ENCODE measurements around the gene GBGT1. TPM values are rescaled to one million over a fixed set of nuclear protein-coding genes. Genes with fewer than 3 reads are reported as not detected.
A peak's percentile ranks its signal among the peaks of the same experiment; 100 is the strongest.
"Not testable (repeated sequence)": the region's sequence is repeated elsewhere in the genome, so short reads cannot be mapped to it uniquely, and the experiment has no call there.

GBGT1 gene
- total and polyA plus RNA-seq, 10 donors: 9.2 to 52.8 (median 30.7) TPM

DNA sequence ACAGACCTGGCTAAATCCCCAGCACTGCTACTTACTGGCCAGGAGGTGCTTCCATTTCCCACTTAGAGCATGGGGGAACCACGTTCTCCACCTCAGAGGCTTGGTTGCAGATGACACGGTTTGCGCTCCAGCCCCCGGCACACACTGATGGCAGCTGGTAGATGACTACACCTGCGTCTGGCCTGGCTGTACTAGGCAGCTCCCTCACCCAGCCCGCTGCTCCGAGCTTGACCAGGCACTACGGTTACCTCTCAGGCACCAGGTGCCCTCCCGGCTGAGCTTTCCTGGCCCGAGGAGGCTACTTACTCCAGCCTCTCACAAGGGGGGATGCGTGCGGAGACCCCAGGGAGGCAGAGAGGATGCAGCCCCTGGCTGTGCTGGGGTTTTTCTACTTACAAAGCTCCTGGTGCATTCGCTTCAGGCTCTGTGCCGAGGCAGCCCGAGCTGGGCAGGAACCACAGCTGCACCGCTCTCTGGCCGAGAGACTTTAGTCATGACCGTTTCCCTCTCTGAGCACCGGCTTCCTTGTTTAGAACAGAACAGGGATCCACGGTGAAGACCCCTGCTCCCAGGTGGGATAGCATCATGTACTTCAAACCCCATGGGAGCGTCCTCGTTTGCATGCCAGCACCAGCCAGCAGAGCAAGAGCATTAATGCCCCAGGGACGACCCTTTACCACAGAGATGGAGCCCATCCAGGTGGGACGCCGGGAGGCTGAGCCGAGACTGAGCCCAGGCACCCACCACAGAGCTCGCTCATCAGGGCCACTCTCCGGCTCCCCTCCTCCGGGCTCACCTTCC lies 7.6 kb upstream of the GBGT1 start:
- intact Hi-C loops (cut with DNase I; ENCODE audit: low total_unique reads): no loop called here
- H3K4me1 ChIP-seq: peaks cover 0 to 18% (median 3%) of the 10 kb centered on the region in 6 donors
- H3K27ac ChIP-seq: no peak overlapping the region
- DNase-seq: peak; percentile 77
- 67 to 74% (median 69%) methylated on average over 19 to 29 of the region's 29 CpGs for WGBS, 5 donors
- no peak for TF ChIP-seq POLR2A (IDR thresholded peaks at IDR 0.05)
- TF ChIP-seq POLR2AphosphoS5 (IDR thresholded peaks at IDR 0.05): peak in 1 of 3 donors; percentile 16
- no peaks in the 10 kb centered on the region for H3K36me3 ChIP-seq
- H3K27me3 ChIP-seq (replicated peaks in 1 of 7): peaks cover 0 to 16% (median 7%) of the 10 kb centered on the region in 7 donors
- H3K9me3 ChIP-seq: no peaks in the 10 kb centered on the region
- H3K4me3 ChIP-seq: peak overlapping the region in 1 of 8 donors; percentile 2

DNA sequence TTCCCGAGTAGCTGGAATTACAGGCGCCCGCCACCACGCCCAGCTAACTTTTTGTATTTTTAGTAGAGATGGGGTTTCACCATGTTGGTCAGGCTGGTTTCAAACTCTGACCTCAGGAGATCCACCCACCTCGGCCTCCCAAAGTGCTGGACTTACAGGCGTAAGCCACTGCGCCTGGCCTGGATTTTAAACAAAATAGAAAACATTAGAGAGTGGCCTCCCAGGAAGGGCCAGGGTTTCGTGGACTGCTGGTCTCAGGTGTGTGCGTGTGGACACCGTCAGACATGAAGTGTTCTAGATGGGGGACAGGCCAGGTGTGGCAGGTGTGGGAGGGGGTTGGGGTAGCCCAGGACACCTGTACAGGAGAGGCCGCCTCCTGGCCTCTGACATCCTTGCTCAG lies 7.0 kb upstream of the GBGT1 start:
- peaks cover 0 to 18% (median 3%) of the 10 kb centered on the region in 6 donors for H3K4me1 ChIP-seq
- H3K27me3 ChIP-seq (replicated peaks in 1 of 7): peaks cover 0 to 16% (median 7%) of the 10 kb centered on the region in 7 donors
- H3K27ac ChIP-seq: no peak overlapping the region
- TF ChIP-seq POLR2AphosphoS5 (IDR thresholded peaks at IDR 0.05) (no peak), POLR2A (IDR thresholded peaks at IDR 0.05) (no peak)
- TF ChIP-seq, protein P1, sequence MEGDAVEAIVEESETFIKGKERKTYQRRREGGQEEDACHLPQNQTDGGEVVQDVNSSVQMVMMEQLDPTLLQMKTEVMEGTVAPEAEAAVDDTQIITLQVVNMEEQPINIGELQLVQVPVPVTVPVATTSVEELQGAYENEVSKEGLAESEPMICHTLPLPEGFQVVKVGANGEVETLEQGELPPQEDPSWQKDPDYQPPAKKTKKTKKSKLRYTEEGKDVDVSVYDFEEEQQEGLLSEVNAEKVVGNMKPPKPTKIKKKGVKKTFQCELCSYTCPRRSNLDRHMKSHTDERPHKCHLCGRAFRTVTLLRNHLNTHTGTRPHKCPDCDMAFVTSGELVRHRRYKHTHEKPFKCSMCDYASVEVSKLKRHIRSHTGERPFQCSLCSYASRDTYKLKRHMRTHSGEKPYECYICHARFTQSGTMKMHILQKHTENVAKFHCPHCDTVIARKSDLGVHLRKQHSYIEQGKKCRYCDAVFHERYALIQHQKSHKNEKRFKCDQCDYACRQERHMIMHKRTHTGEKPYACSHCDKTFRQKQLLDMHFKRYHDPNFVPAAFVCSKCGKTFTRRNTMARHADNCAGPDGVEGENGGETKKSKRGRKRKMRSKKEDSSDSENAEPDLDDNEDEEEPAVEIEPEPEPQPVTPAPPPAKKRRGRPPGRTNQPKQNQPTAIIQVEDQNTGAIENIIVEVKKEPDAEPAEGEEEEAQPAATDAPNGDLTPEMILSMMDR (IDR thresholded peaks at IDR 0.05 in 8 of 11, conservative IDR thresholded peaks at IDR 0.05 in 3 of 11): no peak
- 82 to 89% (median 87%) methylated on average over 10 to 11 of the region's 11 CpGs for WGBS, 5 donors
- DNase-seq: peak; percentile 56
- no peaks in the 10 kb centered on the region for H3K36me3 ChIP-seq
- intact Hi-C loops (cut with DNase I; ENCODE audit: low total_unique reads): no loop called here
- H3K9me3 ChIP-seq: no peaks in the 10 kb centered on the region
- H3K4me3 ChIP-seq: no peak overlapping the region

DNA sequence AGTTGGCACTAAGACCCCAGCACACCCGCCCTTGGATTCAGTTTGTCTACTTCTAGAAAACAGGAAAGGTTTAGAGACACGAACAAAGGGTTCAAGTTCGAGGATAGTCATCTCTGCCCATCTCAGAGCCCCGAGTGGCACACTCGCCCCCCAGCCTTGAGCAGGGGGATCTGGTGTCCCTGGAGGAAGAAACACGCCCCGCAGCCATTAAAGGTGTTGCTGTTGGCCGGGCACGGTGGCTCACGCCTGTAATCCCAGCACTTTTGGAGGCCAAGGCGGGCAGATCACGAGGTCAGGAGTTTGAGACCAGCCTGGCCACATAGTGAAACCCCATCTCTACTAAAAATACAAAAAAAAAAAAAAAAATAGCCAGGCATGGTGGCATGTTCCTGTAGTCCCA lies 6.0 kb upstream of the GBGT1 start:
- H3K9me3 ChIP-seq; H3K4me3 ChIP-seq; intact Hi-C loops (cut with DNase I; ENCODE audit: low total_unique reads); H3K36me3 ChIP-seq; H3K27ac ChIP-seq: not testable (repeated sequence)
- Histone ChIP-seq H3K27me3 (replicated peaks in 1 of 7) (peaks cover 0 to 16% (median 7%) of the 10 kb centered on the region in 7 donors), H3K4me1 (peaks cover 0 to 18% (median 3%) of the 10 kb centered on the region in 6 donors)
- 85 to 91% (median 90%) methylated on average over 10 to 12 of the region's 12 CpGs for WGBS, 5 donors
- DNase-seq: peak; percentile 28

DNA sequence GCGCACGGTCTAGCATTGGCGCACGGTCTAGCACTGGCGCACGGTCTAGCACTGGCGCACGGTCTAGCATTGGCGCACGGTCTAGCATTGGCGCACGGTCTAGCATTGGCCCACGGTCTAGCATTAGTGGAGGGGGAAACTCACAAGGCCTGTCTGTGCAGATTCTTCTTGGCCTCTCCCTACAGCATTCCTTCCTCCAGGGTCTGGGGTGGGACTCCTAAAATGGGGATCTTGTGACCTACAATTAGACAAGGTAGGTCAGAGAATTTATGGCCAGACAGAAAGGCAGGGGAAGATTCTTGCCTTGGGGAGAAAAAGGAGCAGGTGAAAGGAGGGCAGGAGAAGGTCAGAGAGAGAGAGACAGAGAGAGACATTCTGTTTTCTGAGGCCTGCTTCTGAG lies 5.4 kb upstream of the GBGT1 start:
- DNase-seq: peak; percentile 30

DNA sequence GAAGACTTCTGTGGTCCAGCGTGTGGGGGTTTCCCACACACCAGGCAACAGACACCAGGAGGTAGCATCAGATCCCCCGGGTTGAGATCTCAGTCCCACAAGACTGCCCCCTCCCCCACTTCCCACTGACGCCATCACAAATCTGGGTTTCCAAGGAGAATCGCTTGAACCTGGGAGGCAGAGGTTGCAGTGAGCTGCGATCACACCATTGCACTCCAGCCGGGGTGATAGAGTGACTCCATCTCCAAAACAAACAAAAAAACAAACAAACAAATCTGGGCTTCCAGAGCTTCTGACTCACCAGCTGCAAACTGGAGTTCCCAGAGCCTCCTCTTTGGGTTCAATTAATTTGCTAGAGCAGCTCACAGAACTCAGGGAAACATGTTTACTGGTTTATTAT lies 4.7 kb upstream of the GBGT1 start:
- DNase-seq: peak; percentile 17
- Histone ChIP-seq H3K36me3 (no peaks in the 10 kb centered on the region), H3K9me3 (no peaks in the 10 kb centered on the region), H3K27ac (no peak overlapping the region), H3K4me1 (peaks cover 4 to 30% (median 14%) of the 10 kb centered on the region in 6 donors), H3K27me3 (replicated peaks in 1 of 7) (peaks cover 0 to 27% (median 8%) of the 10 kb centered on the region in 7 donors), H3K4me3 (no peak overlapping the region)
- TF ChIP-seq, protein P1 (IDR thresholded peaks at IDR 0.05 in 8 of 11, conservative IDR thresholded peaks at IDR 0.05 in 3 of 11): no peak
- no peak for TF ChIP-seq POLR2A (IDR thresholded peaks at IDR 0.05)
- TF ChIP-seq POLR2AphosphoS5 (IDR thresholded peaks at IDR 0.05): no peak
- intact Hi-C loops (cut with DNase I; ENCODE audit: low total_unique reads): no loop called here
- 60 to 75% (median 73%) methylated on average over 5 to 6 of the region's 6 CpGs for WGBS, 5 donors

More for the DNA sequence above, 5.4 kb upstream of the GBGT1 start:
- H3K36me3 ChIP-seq: no peaks in the 10 kb centered on the region
- TF ChIP-seq POLR2AphosphoS5 (IDR thresholded peaks at IDR 0.05) (no peak), POLR2A (IDR thresholded peaks at IDR 0.05) (no peak)
- TF ChIP-seq, protein P1 (IDR thresholded peaks at IDR 0.05 in 8 of 11, conservative IDR thresholded peaks at IDR 0.05 in 3 of 11): no peak
- H3K27ac ChIP-seq: no peak overlapping the region
- no peaks in the 10 kb centered on the region for H3K9me3 ChIP-seq
- H3K4me3 ChIP-seq: no peak overlapping the region
- intact Hi-C loops (cut with DNase I; ENCODE audit: low total_unique reads): no loop called here
- peaks cover 1 to 24% (median 9%) of the 10 kb centered on the region in 6 donors for H3K4me1 ChIP-seq
- WGBS, 5 donors: 91 to 97% (median 94%) methylated on average over 12 to 13 of the region's 13 CpGs
- H3K27me3 ChIP-seq (replicated peaks in 1 of 7): peaks cover 0 to 20% (median 7%) of the 10 kb centered on the region in 7 donors

Measured in spleen (tissue), 11 donors.